ENCODE results near the gene CCDC148. TPM values are rescaled to one million over a fixed set of nuclear protein-coding genes. Genes with fewer than 3 reads are reported as not detected.

Gene CCDC148
- total RNA-seq (ENCODE audit: low replicate concordance) = 0.69 and 3.1 TPM in 2 replicates
- long read RNA-seq, partial matches to known transcripts = 1 of 5 reads
- long read RNA-seq, other reads (novel, unspliced or antisense) = 4 of 5 reads

DNA sequence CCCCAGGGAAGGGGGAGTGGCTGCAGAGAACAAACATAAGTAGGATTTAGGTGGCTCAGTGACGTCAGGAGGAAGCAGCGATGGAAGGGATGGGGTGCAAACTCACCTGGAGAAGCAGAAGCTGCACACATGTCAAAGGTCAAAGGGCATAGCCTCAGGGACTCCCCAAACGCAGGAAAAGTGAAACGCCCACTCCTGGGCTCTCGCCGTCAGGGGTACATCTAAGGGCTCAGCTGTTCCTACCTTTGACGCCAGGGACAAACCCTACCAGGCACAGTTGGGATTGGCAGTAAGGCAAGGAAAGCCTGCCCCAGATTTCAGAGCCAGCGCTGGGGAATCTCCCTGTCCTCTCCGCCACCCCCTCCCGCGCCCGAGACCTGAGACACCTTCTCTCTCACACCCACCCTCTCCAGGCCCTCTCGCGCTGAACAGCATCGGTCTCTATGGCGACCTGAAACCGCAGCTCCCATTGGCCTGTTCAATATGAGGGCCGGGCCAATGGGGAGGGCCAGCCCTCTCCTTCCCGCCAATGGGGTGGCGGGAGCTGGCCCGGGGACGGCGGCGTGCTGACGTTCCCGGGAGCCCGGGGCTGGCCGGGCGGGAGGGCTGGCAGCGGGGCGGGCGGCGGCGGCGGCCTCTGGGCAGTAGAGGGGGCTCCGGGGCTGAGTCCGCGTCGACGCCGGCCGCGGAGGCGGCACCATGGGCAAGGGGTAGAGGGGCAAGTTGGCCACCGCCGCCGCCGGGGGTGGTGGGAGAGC is at the start of gene CCDC148, which contains the start of gene PKP4:
TSS of gene CCDC148 (minus strand) at position 445 of the 758 bp plus-strand sequence. CDS start at position 131, 314 bp downstream.
TSS of gene PKP4 (plus strand) at position 644 of the 758 bp plus-strand sequence. CDS start 76,233 bp downstream, outside the sequence.
- Mint-ChIP-seq H3K9me3 (no peaks in the 10 kb centered on the region), H3K27me3 (no peaks in the 10 kb centered on the region), H3K4me1 (ENCODE audit: unreplicated experiment) (peaks cover 21% of the 10 kb centered on the region), H3K27ac (peak within 1 kb of the TSS; percentile 94), H3K4me3 (peak within 1 kb of the TSS; percentile 97), H3K36me3 (no peaks in the 10 kb centered on the region)
- TF ChIP-seq CTCF (conservative IDR thresholded peaks at IDR 0.05) = peak; percentile 45
- DNase-seq (ENCODE audit: extremely low spot score, unreplicated experiment) = peak; percentile 92

GRCh38 chr2:158505448-158505934 is 48.9 kb upstream of the CCDC148 start:
- H3K4me1 Mint-ChIP-seq (ENCODE audit: unreplicated experiment) = peaks cover 37% of the 10 kb centered on the region

GRCh38 chr2:158504088-158504487 is 47.5 kb upstream of the CCDC148 start:
- H3K27me3 Mint-ChIP-seq = no peaks in the 10 kb centered on the region
- H3K4me1 Mint-ChIP-seq (ENCODE audit: unreplicated experiment) = peaks cover 33% of the 10 kb centered on the region
- no peaks in the 10 kb centered on the region for H3K9me3 Mint-ChIP-seq

More at GRCh38 chr2:158505448-158505934, 48.9 kb upstream of the CCDC148 start:
- no peaks in the 10 kb centered on the region for H3K9me3 Mint-ChIP-seq
- no peak overlapping the region for H3K4me3 Mint-ChIP-seq
- no peak for TF ChIP-seq CTCF (conservative IDR thresholded peaks at IDR 0.05)
- H3K27me3 Mint-ChIP-seq = no peaks in the 10 kb centered on the region
- DNase-seq (ENCODE audit: extremely low spot score, unreplicated experiment) = no peak
- no peak overlapping the region for H3K27ac Mint-ChIP-seq
- H3K36me3 Mint-ChIP-seq = peaks cover 11% of the 10 kb centered on the region

GRCh38 chr2:158502974-158503373 is 46.4 kb upstream of the CCDC148 start:
- no peak for TF ChIP-seq CTCF (conservative IDR thresholded peaks at IDR 0.05)
- H3K4me1 Mint-ChIP-seq (ENCODE audit: unreplicated experiment) = peaks cover 38% of the 10 kb centered on the region
- no peaks in the 10 kb centered on the region for H3K27me3 Mint-ChIP-seq
- no peak overlapping the region for H3K4me3 Mint-ChIP-seq
- no peak for DNase-seq (ENCODE audit: extremely low spot score, unreplicated experiment)
- no peak overlapping the region for H3K27ac Mint-ChIP-seq
- H3K36me3 Mint-ChIP-seq = peaks cover 7% of the 10 kb centered on the region
- no peaks in the 10 kb centered on the region for H3K9me3 Mint-ChIP-seq

More at GRCh38 chr2:158504088-158504487, 47.5 kb upstream of the CCDC148 start:
- H3K4me3 Mint-ChIP-seq = no peak overlapping the region
- no peak for TF ChIP-seq CTCF (conservative IDR thresholded peaks at IDR 0.05)
- H3K36me3 Mint-ChIP-seq = peaks cover 7% of the 10 kb centered on the region
- H3K27ac Mint-ChIP-seq = no peak overlapping the region
- DNase-seq (ENCODE audit: extremely low spot score, unreplicated experiment) = no peak

DNA sequence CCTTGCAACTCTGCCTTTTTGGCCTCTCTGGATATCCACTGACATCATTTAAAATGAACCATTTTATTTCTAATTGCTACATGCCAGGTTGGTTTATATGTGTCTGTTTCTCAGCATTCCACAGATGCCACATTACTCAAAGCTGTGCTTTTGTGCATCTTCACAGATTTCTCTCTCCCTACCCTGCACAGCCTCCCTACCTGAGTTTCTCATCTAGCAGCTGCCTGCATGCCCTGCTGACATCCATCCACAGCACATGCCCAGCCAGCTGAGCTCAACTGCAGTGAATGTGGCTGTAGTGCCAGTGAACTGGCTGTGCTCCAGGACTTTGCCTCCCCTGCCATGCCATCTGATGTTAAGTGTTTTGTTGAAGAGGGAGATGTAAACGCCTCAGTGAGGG is 44.7 kb upstream of the CCDC148 start:
- Mint-ChIP-seq H3K9me3 (no peaks in the 10 kb centered on the region), H3K27me3 (no peaks in the 10 kb centered on the region), H3K4me1 (ENCODE audit: unreplicated experiment) (peaks cover 41% of the 10 kb centered on the region), H3K27ac (no peak overlapping the region), H3K36me3 (no peaks in the 10 kb centered on the region), H3K4me3 (no peak overlapping the region)
- no peak for DNase-seq (ENCODE audit: extremely low spot score, unreplicated experiment)
- TF ChIP-seq CTCF (conservative IDR thresholded peaks at IDR 0.05) = no peak

All from type B pancreatic cell (in vitro differentiated cells).